NCI-H1092 (cell line): ENCODE results near the gene STK24.
"Not testable (repeated sequence)": the region's sequence is repeated elsewhere in the genome, so short reads cannot be mapped to it uniquely, and the experiment has no call there.

ENCODE experiments used
- DNase-seq: peaks from one replicate; lab custom pipeline; 2025; lab: John Stamatoyannopoulos, UW

Gene STK24

GRCh38 chr13:98433654-98434053, 143.3 kb downstream of the STK24 start:
- DNase-seq: no peak

GRCh38 chr13:98432638-98433037, 144.3 kb downstream of the STK24 start:
- no peak for DNase-seq

GRCh38 chr13:98429977-98430736, 146.8 kb downstream of the STK24 start:
- no peak for DNase-seq

- no peak for DNase-seq
Observed at GRCh38 chr13:98429531-98429930, 147.4 kb downstream of the STK24 start.

- no peak for DNase-seq
Observed at GRCh38 chr13:98429081-98429480, 147.8 kb downstream of the STK24 start.

GRCh38 chr13:98428256-98428966, 148.5 kb downstream of the STK24 start:
- no peak for DNase-seq

- no peak for DNase-seq
Observed at GRCh38 chr13:98427331-98427995, 149.4 kb downstream of the STK24 start.

- no peak for DNase-seq
Observed at GRCh38 chr13:98423417-98423816, 153.5 kb downstream of the STK24 start.

- DNase-seq: no peak
Observed at GRCh38 chr13:98422046-98422445, 154.9 kb downstream of the STK24 start.

GRCh38 chr13:98420554-98421175, 156.2 kb downstream of the STK24 start:
- no peak for DNase-seq

GRCh38 chr13:98419786-98420553, 156.9 kb downstream of the STK24 start:
- no peak for DNase-seq

GRCh38 chr13:98416408-98416807, 160.5 kb downstream of the STK24 start:
- DNase-seq: peak; percentile 59

- no peak for DNase-seq
Observed at GRCh38 chr13:98415326-98416070, 161.4 kb downstream of the STK24 start.

GRCh38 chr13:98413796-98414195, 163.1 kb downstream of the STK24 start:
- no peak for DNase-seq

GRCh38 chr13:98413278-98413677, 163.6 kb downstream of the STK24 start:
- not testable (repeated sequence) for DNase-seq

- no peak for DNase-seq
Observed at GRCh38 chr13:98411617-98412265, 165.2 kb downstream of the STK24 start.

GRCh38 chr13:98411013-98411412, 165.9 kb downstream of the STK24 start:
- no peak for DNase-seq

GRCh38 chr13:98410612-98411011, 166.3 kb downstream of the STK24 start:
- no peak for DNase-seq

- no peak for DNase-seq
Observed at GRCh38 chr13:98409281-98409680, 167.6 kb downstream of the STK24 start.

GRCh38 chr13:98407575-98407974, 169.3 kb downstream of the STK24 start:
- DNase-seq: no peak
